Hematopoietic multipotent progenitor cell treated with erythropoietin and hydrocortisone succinate and interleukin-3 and kit ligand, for 15 days (in vitro differentiated cells): ENCODE data around the gene AK4.
A peak's percentile ranks its signal among the peaks of the same experiment; 100 is the strongest.

Experiments
- DNase-seq: peaks from one replicate; pipeline ENCODE4 v3.0.0-alpha.2; 2015; ENCODE audit warnings: low spot score

AK4 gene

GRCh38 chr1:65250826-65251225, 102.8 kb downstream of the AK4 start:
- no peak for DNase-seq

- DNase-seq, result no peak
Observed at GRCh38 chr1:65253800-65254319, 105.9 kb downstream of the AK4 start.

- peak; percentile 92 for DNase-seq
Observed at GRCh38 chr1:65254320-65255034, 106.5 kb downstream of the AK4 start.

- peak; percentile 64 for DNase-seq
Observed at GRCh38 chr1:65255035-65255655, 107.1 kb downstream of the AK4 start.

- DNase-seq, result peak; percentile 25
Observed at GRCh38 chr1:65255656-65256050, 107.7 kb downstream of the AK4 start.

GRCh38 chr1:65256860-65257708, 109.1 kb downstream of the AK4 start:
- DNase-seq, result peak; percentile 37

- no peak for DNase-seq
Observed at GRCh38 chr1:65258106-65258505, 110.1 kb downstream of the AK4 start.

GRCh38 chr1:65259816-65260215, 111.8 kb downstream of the AK4 start:
- DNase-seq, result peak; percentile 17

GRCh38 chr1:65260851-65261473, 113.0 kb downstream of the AK4 start:
- DNase-seq, result peak; percentile 67

- DNase-seq, result no peak
Observed at GRCh38 chr1:65263286-65263685, 115.3 kb downstream of the AK4 start.

- peak; percentile 73 for DNase-seq
Observed at GRCh38 chr1:65264197-65264929, 116.4 kb downstream of the AK4 start.

GRCh38 chr1:65265296-65265650, 117.3 kb downstream of the AK4 start:
- DNase-seq, result no peak

- DNase-seq, result peak; percentile 68
Observed at GRCh38 chr1:65265651-65266351, 117.8 kb downstream of the AK4 start.

- DNase-seq, result peak; percentile 59
Observed at GRCh38 chr1:65266476-65266875, 118.5 kb downstream of the AK4 start.

GRCh38 chr1:65267271-65267670, 119.3 kb downstream of the AK4 start:
- DNase-seq, result no peak

GRCh38 chr1:65267683-65268082, 119.7 kb downstream of the AK4 start:
- DNase-seq, result peak; percentile 49

- no peak for DNase-seq
Observed at GRCh38 chr1:65269612-65270011, 121.6 kb downstream of the AK4 start.

GRCh38 chr1:65276197-65276939, 128.4 kb downstream of the AK4 start:
- DNase-seq, result no peak

- peak; percentile 92 for DNase-seq
Observed at GRCh38 chr1:65277605-65278347, 129.8 kb downstream of the AK4 start.
